T-helper 17 cell (primary cell): Measurements from ENCODE around the gene HK3. TPM values are rescaled to one million over a fixed set of nuclear protein-coding genes. Genes with fewer than 3 reads are reported as not detected.

Source experiments
- ATAC-seq: fragments of 150-1000 bp; cut with Tn5 transposase; 2 replicates; pipeline ENCODE4 v1.10.0; 2021; ENCODE audit warnings: mild to moderate bottlenecking, moderate library complexity
- DNase-seq, 3 donors: peaks; one replicate each; pipeline versions ENCODE4 v3.0.0 to v3.0.0-alpha.2; 2020 to 2021
- H3K9me3 ChIP-seq: one replicate; pipeline ENCODE4 v1.7.0; 2013; ENCODE audit warnings: low read length, mild to moderate bottlenecking; ENCODE audit not compliant: control insufficient read depth, poor library complexity, severe bottlenecking
- H3K27ac Mint-ChIP-seq: one replicate; pipeline ENCODE4 v1.8.0; 2022; ENCODE audit warnings: mild to moderate bottlenecking, moderate library complexity, mixed read lengths
- H3K27me3 Mint-ChIP-seq: one replicate; pipeline ENCODE4 v1.8.0; 2022; ENCODE audit warnings: mixed read lengths
- H3K36me3 Mint-ChIP-seq: one replicate; pipeline ENCODE4 v1.8.0; 2022; ENCODE audit warnings: low read depth, mixed read lengths
- H3K4me1 Mint-ChIP-seq: one replicate; pipeline ENCODE4 v1.8.0; 2022; ENCODE audit warnings: mild to moderate bottlenecking, mixed read lengths
- H3K4me3 Mint-ChIP-seq: one replicate; pipeline ENCODE4 v1.8.0; 2022; ENCODE audit warnings: mild to moderate bottlenecking, moderate library complexity, mixed read lengths
- total RNA-seq, 4 donors: library from RNA in 2 of 4; stranded (reverse) in 2 of 4; gene quantifications; one replicate each; pipeline ENCODE4 v1.2.3 and lab custom pipeline; 2022 to 2026

HK3 gene
- total RNA-seq, 2 donors from 2014 or later = 1.2 to 4.6 TPM

DNA sequence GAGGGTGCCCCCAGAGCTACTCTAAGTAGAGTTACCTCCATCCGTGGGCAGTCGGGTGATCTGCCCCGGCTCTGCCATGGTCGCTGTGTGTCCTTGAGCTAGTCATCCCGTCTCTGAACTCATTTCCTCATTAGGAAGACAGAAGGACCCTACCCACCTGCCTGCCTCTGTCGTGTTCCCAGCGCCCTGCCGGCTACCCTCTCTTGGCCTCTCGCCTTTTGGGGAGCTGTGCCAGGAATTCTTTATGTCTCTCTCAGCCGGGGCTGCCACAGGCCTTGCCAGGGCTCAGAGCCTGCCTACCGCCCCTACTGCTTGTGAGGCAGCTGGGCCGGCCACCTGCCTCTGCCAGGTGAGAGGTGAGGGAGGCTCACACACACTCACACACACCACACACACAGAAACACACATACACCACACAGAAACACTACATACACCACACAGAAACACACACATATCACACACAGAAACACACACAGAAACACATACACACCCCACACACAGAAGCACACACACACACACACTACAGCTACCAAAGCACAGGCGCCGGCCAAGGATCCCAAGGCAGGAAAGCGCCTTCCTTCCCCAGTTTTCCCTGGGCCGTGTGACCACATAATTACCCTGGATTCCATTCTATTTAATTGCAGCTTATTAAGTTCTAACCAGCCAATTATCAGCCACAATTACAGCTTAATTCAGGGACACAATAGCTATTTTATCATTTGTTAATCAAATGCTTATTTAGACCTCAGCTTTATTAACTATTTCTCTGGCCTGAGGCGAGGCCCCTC, 47.1 kb downstream of the HK3 start:
- peaks cover 44% of the 10 kb centered on the region for H3K27me3 Mint-ChIP-seq
- H3K27ac Mint-ChIP-seq = no peak overlapping the region
- H3K4me3 Mint-ChIP-seq = no peak overlapping the region
- H3K36me3 Mint-ChIP-seq = peaks cover 6% of the 10 kb centered on the region
- H3K4me1 Mint-ChIP-seq = peaks cover 5% of the 10 kb centered on the region
- no peak for DNase-seq
- H3K9me3 ChIP-seq = no peaks in the 10 kb centered on the region
- no peak for ATAC-seq

DNA sequence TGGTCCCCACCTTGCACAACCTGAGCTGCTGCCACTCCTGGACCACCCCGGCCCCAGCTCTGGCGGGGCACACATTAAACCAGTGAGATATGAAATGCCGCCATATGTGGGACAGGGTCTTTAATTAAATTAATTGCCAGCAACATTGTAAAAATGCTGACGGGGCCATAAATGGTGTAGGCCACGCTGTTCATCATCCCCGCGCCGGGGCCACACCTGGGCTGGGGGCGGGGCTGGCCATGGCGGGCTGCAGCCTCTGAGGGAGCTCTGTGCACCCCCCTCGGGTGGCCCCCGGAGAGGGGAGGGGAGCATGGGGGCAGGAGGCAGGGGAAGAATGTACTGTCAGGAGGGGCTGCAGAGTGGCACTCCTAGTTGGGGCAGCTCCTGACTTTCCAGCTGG, 47.8 kb downstream of the HK3 start:
- no peaks in the 10 kb centered on the region for H3K9me3 ChIP-seq
- Mint-ChIP-seq H3K27ac (no peak overlapping the region), H3K27me3 (peaks cover 40% of the 10 kb centered on the region), H3K4me3 (no peak overlapping the region), H3K36me3 (peaks cover 6% of the 10 kb centered on the region), H3K4me1 (peaks cover 5% of the 10 kb centered on the region)
- ATAC-seq (no peak), DNase-seq (no peak)

DNA sequence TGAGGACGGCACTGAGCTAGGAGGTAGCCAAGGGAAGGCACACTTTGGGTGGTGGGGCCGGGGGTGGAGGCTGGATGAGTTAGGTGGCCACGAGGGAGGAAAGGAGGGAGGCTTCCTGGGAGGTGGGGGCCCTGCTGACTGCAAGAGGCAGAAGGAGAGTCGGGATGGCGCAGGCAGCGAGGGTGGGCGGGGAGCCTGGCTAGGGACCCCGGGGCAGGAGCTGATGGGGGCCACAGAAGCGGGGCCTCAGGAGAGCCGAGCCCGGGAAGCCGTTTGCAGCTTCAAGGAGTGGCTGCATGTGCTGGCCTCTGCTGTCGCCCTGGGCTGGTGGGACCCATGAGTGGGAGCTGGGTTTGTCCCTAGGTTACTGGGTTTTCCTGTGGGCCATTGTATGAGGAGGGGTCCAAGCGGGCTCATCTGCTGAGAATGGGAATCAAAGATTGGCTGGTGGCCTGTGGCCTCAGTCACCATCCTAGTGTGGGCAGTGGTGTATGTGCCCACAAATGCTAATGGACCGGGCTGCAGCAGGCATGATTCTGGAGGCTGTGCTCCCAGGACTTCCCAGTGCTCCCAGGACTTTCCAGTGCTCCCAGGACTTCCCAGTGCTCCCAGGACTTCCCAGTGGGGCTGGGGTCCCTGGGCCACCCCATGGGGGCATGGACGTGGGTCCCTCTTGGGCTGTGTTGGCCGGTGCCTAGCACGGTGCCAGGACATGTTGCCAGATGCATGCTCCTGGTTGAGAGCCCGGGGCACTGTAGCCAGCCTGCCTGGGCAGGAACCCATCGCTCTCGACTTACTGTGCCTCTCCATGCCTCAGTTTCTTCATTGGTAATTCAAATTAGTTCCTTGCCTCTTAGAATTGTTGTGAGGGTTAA, 48.5 kb downstream of the HK3 start:
- Mint-ChIP-seq H3K27me3 (peaks cover 48% of the 10 kb centered on the region), H3K4me1 (peaks cover 5% of the 10 kb centered on the region), H3K36me3 (peaks cover 6% of the 10 kb centered on the region), H3K4me3 (no peak overlapping the region), H3K27ac (no peak overlapping the region)
- no peaks in the 10 kb centered on the region for H3K9me3 ChIP-seq
- no peak for ATAC-seq
- DNase-seq = no peak

DNA sequence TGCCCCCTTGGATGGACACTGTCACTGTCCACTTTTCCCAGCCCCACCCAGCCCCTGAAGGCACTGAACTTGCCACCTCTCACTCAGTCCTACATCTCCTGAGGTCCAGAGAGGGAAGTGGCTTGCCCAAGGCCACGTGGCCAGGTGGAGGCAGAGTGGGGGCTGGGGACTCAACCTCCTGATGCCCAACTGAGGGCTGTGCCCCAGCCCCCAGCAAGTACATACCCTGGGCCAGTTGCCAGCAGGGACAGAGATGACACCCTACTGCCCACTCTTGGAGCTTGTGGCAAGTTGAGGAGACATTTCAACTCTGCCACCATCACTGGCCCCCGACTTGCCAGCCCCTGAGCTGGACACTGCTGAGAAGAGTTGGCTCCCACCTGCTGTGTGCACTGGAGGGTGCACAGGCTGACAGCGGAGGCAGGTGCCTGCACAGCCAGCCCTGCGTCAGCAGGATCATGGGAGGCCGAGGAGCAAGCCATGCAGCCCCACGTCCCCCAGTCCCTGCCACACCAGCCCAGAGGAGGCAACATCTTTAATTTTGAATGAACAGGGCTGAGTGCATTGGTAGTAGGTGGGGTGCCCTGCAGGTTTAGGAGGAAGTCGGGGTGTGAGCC, 49.4 kb downstream of the HK3 start:
- H3K9me3 ChIP-seq = no peaks in the 10 kb centered on the region
- H3K27ac Mint-ChIP-seq = no peak overlapping the region
- ATAC-seq = no peak
- H3K27me3 Mint-ChIP-seq = peaks cover 49% of the 10 kb centered on the region
- DNase-seq = no peak
- H3K4me1 Mint-ChIP-seq = peaks cover 7% of the 10 kb centered on the region
- no peak overlapping the region for H3K4me3 Mint-ChIP-seq
- H3K36me3 Mint-ChIP-seq = peaks cover 6% of the 10 kb centered on the region

DNA sequence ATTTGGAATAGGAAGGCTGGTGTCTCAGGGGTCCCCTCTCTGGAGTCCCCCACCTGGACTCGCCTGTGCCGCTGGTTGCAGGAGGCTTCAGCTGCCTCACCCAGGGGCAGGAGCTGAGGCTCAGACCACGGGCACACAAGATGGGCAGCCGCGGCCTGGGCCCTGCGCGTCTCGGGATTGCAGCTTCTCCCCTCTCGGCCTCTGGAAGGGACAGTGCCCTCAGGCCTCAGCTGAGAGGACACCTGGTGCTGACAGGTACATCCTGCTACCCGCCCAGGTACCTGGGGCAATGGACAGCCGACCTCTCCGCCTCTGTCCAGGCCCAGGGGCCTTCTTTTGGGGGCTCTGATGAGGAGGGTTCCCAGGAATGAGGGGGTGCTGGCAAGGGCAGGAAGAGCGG, 50.5 kb downstream of the HK3 start:
- DNase-seq (no peak), ATAC-seq (no peak)
- Mint-ChIP-seq H3K4me1 (peaks cover 7% of the 10 kb centered on the region), H3K36me3 (peaks cover 6% of the 10 kb centered on the region), H3K27ac (no peak overlapping the region), H3K4me3 (no peak overlapping the region), H3K27me3 (peaks cover 55% of the 10 kb centered on the region)
- H3K9me3 ChIP-seq = no peaks in the 10 kb centered on the region

DNA sequence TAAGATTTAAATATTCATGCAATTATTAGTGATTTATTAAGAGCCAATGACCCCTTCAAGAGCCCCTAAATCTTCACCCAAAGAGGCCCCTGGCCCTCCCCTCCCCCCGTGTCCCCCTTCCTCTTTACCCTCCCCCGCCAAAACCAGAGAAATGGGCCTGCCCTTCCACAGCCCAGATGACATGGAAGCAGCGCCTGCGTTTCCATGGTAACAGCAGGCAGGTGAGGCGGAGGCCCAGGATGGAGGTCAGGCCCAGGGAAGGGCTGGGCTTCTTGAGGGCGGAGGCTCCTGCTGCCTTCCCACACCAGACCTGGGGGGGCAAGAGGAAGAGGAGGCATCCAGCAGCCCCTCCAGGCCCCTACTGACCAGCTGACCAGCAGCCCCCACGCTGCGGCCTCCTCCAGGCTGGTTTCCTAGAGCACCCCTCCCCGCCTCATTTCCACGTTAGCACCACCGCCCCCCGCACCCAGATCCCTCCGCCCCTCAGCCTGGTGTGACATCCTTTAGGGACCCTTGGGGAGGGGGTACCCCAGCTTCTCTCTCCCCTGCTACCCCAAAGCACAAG, 51.3 kb downstream of the HK3 start:
- no peaks in the 10 kb centered on the region for H3K9me3 ChIP-seq
- DNase-seq (no peak), ATAC-seq (no peak)
- H3K4me1 Mint-ChIP-seq = peaks cover 6% of the 10 kb centered on the region
- no peak overlapping the region for H3K27ac Mint-ChIP-seq
- H3K36me3 Mint-ChIP-seq = peaks cover 6% of the 10 kb centered on the region
- peaks cover 54% of the 10 kb centered on the region for H3K27me3 Mint-ChIP-seq
- no peak overlapping the region for H3K4me3 Mint-ChIP-seq

DNA sequence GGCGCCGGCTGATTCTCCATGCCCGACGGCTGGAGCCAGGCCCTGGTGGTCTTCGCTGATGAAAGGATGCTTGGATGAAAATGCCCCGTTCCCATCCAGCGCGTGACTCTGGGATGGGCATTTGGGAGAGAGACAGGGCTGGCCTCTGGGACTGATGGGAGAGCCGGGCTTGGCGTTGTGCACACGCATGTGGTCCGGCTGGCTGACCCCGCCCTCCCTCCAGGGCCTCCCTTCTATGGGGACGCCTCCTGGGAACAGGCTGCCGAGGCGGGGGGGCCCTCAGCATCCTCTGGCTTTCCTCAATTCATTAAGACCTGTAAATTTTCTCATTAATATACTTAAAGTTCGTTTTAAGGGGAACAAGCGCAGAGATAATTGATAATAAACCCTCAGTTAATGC, 52.0 kb downstream of the HK3 start:
- Mint-ChIP-seq H3K4me3 (no peak overlapping the region), H3K27me3 (peaks cover 48% of the 10 kb centered on the region), H3K36me3 (peaks cover 5% of the 10 kb centered on the region), H3K27ac (no peak overlapping the region), H3K4me1 (peaks cover 3% of the 10 kb centered on the region)
- no peak for DNase-seq
- ATAC-seq = no peak
- H3K9me3 ChIP-seq = no peaks in the 10 kb centered on the region

DNA sequence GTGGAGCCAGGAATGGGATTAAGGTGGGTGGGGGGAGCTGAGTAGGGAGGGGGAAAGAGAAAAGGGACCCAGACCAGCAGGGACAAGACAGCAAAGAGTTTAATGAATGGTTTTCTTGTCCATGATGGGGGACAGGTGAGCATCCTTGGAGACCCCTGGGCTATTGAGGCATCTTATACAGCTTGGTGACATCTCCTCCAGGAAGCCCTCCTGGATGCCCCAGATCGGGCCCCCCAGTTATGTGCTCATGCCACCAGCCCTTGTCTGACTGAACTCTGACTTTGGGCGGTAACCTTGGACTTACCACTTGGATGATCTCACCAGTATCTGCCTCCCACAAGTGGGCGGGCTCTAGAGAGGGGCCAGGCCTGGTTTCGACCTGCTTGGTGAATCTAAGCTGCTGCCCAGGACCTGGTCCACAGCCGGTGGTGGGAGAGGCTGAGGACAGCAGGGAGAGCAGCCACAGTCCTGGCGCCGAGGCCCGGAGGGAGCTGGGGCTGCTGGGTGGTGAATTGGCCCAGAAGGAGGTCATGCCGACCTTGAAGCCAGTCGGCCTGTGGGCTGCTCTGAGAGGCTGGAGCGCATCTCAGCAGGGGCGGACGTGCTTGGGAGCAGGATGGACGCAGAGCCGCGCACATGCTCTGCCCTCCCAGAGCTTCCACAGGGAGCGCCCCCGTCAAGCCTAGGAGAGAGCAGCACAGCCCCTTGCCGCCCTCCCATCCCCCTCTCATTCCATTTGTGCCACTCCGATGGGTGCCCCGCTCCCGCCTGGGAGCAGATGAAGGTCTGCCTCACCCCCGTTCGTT, 52.6 kb downstream of the HK3 start:
- ATAC-seq (no peak), DNase-seq (no peak)
- no peak overlapping the region for H3K27ac Mint-ChIP-seq
- H3K4me3 Mint-ChIP-seq = no peak overlapping the region
- H3K9me3 ChIP-seq = no peaks in the 10 kb centered on the region
- peaks cover 3% of the 10 kb centered on the region for H3K4me1 Mint-ChIP-seq
- H3K36me3 Mint-ChIP-seq = peaks cover 4% of the 10 kb centered on the region
- H3K27me3 Mint-ChIP-seq = peaks cover 49% of the 10 kb centered on the region

DNA sequence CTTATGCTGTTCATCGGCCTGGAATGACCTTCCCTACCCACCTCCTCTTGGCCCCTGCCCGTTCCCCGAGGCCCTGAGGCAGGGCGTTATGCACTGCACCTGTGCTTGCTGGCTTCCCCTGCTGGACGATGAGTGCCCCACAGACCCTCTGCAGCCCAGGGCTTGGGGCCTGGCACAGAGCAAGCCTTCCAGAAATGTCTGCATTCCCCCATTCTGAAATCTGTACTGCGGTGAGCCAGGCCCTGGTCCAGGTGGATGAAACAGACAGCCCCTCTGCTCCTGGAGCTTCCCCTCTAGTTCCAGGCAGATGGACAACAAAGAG, 53.8 kb downstream of the HK3 start:
- no peak overlapping the region for H3K27ac Mint-ChIP-seq
- H3K27me3 Mint-ChIP-seq = peaks cover 58% of the 10 kb centered on the region
- DNase-seq = no peak
- H3K4me1 Mint-ChIP-seq = peaks cover 3% of the 10 kb centered on the region
- H3K36me3 Mint-ChIP-seq = peaks cover 4% of the 10 kb centered on the region
- H3K4me3 Mint-ChIP-seq = no peak overlapping the region
- no peaks in the 10 kb centered on the region for H3K9me3 ChIP-seq
- ATAC-seq = no peak

DNA sequence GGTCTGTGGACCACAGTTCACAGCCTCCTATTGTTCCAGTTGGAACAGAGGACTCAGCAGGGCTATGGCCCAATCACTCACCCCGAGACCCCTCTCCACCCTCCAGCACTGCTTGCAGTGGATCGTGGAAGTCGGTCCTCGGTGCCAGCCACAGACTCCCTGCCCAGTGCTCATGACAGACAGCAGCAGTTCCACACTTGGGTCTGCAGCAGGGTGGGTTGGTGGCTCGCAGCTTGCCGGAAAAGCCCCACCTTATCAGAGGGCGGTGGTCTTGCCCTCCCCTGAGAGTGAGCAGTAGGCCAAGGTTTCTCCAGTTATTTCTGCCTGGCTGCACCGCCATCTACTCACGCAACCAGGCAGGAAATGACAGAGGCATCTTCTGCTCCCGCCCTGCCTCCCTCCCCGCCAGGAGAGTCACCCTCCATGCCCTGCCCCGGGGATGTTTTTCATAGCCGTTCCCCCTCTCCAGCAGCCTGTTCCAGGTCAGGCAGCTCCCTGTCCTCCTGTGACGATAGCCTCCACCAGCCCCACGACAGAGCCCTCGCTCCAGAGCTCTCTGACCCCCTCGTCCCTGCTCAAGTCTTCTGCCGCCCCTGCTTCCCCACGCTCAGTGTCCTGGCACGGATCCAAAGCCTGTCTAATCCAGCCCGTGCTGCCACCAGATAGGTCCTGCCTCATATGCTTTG, 54.3 kb downstream of the HK3 start:
- DNase-seq (no peak), ATAC-seq (no peak)
- Mint-ChIP-seq H3K4me3 (no peak overlapping the region), H3K27me3 (peaks cover 58% of the 10 kb centered on the region), H3K36me3 (peaks cover 2% of the 10 kb centered on the region), H3K4me1 (peaks cover 3% of the 10 kb centered on the region), H3K27ac (no peak overlapping the region)
- H3K9me3 ChIP-seq = no peaks in the 10 kb centered on the region

DNA sequence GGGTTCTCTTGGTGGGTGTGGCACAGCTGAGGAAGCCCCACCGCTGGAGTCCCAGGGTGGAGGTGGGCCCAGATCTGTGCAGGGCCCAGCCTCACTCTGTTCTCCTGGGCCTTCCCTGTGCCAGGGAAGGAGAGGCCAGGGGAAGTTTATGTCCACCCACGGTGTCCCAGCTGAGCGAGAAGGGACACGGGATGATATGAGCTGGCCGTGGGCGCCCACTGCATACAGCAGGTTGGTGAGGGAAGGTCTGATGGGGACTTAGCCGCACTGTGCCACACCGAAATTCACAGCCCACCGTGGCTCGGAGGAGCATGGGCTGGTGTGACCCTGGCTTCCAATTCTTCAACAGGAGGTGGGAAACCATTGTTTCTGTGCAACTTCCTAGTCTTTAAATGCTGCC, 54.9 kb downstream of the HK3 start:
- Mint-ChIP-seq H3K27me3 (peaks cover 57% of the 10 kb centered on the region), H3K4me3 (no peak overlapping the region), H3K4me1 (peaks cover 3% of the 10 kb centered on the region), H3K27ac (no peak overlapping the region), H3K36me3 (peaks cover 2% of the 10 kb centered on the region)
- no peaks in the 10 kb centered on the region for H3K9me3 ChIP-seq
- DNase-seq = no peak
- no peak for ATAC-seq

DNA sequence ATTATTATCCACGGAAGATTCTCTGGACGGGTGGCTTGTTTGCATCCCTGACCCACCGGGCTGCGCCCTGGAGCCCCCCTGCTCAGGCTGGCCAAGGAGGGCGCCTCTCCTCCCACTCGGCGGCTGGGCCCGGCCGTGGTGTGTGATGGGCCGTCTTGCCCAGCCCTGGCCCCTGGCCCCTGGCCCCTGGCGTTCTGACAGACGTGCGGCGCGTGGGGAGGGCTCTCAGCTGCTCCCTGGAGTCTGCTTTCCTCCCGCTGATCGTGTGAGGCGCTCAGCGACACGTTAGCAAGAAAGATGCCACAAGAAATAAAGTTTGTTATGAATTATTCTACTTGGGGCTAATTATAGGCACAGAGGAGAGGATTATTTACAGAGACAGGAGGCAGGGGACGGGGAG, 55.5 kb downstream of the HK3 start:
- Mint-ChIP-seq H3K36me3 (peaks cover 2% of the 10 kb centered on the region), H3K27me3 (peaks cover 57% of the 10 kb centered on the region), H3K27ac (no peak overlapping the region), H3K4me1 (peaks cover 3% of the 10 kb centered on the region), H3K4me3 (no peak overlapping the region)
- no peaks in the 10 kb centered on the region for H3K9me3 ChIP-seq
- DNase-seq (no peak), ATAC-seq (no peak)
